PC-3 (cell line): ENCODE measurements around the gene ADAMTS9.

Source experiments
- EZH2phosphoT487 ChIP-seq: fragments of 300-600 bp; sonication (generic); IDR thresholded peaks from 2 replicates; pipeline ENCODE4 v1.6.1; 2018; ENCODE audit warnings: mild to moderate bottlenecking, antibody characterized with exemption, low read length, borderline replicate concordance
- TF ChIP-seq, protein P1 (sequence below): fragments of 300-600 bp; sonication (generic); conservative IDR thresholded peaks from 2 replicates; pipeline ENCODE4 v1.5.1; 2017; ENCODE audit warnings: antibody characterized with exemption, low read depth, mild to moderate bottlenecking, low read length

DNA sequence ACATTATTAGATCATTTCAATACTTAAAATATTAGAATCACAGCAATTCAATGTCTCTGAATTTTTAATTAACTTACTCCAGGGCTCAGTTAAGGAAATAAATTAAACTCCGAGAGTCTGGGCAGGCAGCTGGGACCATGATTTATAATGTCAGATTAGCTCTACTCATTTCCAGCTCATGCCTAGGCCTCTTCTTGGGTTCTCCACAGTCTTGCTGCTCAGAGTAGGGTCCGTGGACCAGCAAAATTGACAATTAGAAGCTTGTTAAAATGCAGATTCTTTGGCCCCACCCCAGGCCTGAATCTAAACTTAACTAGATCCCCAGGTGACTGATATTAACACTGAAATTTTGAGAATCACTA lies 28.2 kb downstream of the ADAMTS9 start:
- TF ChIP-seq, protein P1, sequence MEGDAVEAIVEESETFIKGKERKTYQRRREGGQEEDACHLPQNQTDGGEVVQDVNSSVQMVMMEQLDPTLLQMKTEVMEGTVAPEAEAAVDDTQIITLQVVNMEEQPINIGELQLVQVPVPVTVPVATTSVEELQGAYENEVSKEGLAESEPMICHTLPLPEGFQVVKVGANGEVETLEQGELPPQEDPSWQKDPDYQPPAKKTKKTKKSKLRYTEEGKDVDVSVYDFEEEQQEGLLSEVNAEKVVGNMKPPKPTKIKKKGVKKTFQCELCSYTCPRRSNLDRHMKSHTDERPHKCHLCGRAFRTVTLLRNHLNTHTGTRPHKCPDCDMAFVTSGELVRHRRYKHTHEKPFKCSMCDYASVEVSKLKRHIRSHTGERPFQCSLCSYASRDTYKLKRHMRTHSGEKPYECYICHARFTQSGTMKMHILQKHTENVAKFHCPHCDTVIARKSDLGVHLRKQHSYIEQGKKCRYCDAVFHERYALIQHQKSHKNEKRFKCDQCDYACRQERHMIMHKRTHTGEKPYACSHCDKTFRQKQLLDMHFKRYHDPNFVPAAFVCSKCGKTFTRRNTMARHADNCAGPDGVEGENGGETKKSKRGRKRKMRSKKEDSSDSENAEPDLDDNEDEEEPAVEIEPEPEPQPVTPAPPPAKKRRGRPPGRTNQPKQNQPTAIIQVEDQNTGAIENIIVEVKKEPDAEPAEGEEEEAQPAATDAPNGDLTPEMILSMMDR, result no peak
- TF ChIP-seq EZH2phosphoT487, result no peak
